SK-N-DZ (cell line): ENCODE data around the gene TRIM9.

Experiments
- DNase-seq: peaks from one replicate; pipeline ENCODE4 v3.0.0-alpha.2; 2015; ENCODE audit warnings: low spot score

TRIM9 gene

DNA sequence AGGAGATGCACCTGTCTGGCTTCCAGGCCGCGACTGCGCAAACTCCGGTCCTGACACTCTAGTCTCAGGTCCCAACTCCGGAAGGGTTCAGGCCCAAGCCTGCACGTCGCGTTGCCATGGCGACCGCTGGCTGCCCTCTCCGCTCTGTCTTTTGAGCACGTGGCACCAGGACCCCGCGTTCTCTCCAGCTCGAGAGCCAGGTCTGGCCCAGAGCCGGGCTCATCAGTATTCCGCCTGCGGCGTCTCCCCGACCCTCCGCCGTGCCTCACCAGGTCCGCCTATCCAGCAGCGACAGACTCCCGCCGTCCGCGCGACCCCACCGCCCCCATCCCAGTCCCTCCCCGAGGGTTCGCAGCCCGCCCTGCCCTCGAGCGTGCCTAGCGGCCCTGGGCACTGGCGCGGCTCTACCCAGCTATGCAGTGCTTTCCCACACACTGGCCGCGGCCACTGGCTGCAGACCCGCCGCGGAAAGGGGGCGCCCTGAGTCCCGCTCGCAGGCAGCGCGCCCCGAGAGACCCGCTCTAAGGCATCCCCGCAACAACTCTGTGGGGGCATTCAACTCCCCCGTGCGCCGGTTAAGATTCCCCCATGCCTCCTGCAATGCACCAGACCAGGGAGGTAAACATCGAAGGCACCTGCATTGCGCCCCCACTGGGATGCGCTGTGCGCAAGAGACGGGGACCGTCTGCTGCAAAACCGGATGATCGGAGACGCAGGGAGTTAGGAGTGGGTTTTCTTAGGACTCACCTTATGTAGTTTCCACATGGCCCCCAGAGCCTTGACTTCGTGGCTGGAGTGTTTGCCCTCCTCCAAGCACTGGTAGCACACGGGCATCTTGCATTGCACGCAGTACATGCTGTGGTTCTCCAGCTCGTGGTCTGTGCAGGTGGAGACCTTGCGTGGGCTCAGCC is 1.3 kb downstream of the TRIM9 start:
- peak; percentile 73 for DNase-seq

DNA sequence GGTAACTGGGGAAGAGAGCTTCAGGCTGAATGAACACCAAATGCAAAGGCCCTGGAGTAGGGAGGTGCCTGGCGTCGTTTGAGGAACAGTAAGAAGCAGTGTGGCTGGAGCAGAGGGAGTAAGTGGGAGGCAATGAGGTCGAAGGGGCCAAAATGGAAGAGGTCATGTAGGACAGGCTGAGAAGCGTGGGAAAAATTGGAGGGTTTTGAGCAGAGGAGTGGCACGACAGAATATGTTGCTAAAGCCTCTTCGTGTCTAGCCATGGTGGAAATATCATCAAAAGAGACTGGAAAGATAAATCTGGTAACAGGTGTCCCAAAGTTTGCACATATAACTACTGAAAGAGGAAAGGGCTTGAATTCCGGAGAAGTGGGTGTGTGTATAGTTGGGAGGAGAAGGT is 1.9 kb downstream of the TRIM9 start:
- peak; percentile 4 for DNase-seq

DNA sequence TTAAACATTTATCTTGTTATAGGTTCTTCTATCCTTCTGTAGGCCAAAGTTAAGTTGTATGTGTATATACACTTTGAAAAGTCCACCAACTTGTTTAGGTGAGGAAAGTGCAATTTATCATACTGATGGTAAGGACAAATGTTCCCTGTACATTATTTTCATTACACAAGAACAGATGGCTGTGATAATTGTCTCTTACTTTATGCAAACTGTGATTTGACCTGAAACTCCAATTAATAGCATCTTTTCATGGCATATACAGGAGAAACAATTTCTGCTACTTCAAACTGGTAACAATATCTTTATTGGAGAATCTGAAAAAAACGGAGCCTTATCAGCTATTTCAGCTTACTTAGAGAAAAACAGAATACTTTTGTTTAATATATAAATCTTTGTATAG is 5.6 kb downstream of the TRIM9 start:
- DNase-seq = no peak

DNA sequence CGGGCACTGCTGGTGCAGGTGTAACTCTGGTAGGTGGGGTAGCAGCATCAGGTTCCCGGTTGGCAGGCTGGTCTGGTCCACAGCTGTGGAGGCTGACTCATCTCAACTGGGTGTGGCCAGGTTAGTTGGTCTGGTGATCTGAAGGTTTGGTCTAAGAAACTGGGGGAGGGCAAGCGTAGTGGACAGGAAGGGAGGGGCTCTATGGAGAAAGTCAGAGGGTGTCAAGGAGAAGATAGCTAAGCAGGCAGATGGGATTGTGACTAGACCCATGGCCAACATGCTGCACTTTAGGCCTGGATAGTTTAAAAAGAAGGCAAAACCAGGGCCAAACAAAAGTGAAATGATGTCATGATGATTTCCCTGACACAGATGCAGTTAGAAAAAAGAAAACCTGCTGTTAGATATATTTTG is 7.9 kb downstream of the TRIM9 start:
- DNase-seq = no peak

DNA sequence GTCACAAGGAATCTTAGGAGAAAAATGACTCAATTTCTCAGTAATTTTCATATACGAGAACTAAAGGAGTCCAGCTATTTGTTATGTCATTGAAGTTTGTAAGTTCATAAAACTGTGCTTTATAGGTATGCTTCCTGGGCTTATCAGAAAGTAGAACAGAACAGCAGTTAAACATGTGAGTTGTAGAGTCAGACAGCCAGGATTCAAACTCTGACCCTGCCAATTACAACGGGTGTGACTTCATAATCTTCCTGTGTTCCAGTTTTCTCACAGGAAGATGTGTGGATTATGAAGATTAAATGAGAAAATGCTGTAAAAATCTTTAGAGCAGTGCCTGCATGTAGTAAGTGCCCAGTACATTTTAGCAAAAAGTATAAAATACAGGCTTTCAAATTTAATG is 8.9 kb downstream of the TRIM9 start:
- no peak for DNase-seq

DNA sequence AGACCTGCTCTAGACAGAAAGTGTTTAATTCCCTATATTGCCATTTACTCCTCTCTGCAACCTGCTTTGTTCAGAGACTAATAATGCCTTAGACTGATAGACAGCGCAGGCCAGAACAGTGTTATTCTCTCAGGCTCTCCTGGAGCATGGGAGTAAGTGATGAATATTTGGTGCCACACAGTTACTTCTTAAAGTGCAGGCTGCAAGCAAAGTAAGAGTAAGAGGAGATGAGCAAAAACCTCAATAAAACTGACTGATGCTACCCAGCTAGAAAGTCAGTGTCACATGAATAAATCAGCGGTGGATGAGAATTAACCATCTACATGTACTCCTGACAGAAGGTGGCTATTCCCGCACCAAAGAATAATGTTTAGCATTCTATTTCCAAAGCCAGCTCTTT is 9.9 kb downstream of the TRIM9 start:
- no peak for DNase-seq

DNA sequence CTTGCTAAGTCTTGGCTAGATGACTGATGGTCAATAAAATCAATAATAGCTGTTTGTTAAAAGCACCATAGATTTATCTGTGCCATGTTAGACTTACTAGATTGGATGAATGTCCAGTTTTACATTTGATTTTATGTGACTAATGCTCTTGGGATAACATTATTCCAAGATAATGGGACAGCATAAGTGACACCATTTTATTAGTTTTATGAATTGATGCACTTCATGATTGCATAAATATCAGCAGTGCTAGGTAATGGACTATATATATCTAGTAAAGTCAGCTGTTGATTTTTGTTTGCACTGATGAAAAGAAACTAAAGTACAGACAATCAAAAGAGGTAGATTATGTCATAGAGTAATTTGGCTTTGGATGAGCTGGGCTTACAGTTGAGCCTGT is 10.4 kb downstream of the TRIM9 start:
- no peak for DNase-seq

DNA sequence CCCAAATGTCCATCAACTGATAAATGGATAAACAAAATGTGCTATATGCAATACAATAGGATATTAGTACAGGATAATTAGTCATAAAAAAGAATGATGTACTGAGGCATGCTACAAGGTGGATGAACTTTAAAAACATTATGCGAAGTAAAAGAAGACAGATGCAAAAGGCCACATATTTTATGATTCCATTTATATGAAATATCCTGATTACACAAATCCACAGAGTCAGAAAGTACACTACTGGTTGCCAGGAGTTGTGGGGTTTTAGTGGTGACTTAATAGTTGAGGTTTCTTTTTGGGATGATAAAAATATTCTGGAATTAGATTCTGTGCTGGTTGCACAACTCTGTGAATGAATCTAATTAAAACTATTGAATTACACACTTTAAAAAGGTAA is 12.6 kb downstream of the TRIM9 start:
- no peak for DNase-seq

DNA sequence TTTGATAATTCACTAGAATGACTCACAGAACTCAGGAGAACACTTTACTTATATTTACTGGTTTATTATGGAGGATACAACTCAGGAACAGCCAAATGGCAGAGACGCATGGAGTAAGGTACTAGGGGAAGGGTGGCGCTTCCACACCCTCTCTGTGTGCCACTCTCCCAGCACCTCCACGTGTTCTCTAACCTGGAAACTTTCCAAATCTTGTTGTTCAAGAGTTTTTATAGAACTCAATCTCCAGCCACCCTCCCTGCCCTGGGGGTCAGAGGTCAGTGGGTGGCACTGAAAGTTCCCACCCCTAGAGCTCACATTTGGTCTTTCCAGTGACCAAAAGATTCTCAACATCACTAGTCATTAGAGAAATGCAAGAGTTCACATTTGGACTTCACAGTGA is 13.2 kb downstream of the TRIM9 start:
- DNase-seq = no peak

DNA sequence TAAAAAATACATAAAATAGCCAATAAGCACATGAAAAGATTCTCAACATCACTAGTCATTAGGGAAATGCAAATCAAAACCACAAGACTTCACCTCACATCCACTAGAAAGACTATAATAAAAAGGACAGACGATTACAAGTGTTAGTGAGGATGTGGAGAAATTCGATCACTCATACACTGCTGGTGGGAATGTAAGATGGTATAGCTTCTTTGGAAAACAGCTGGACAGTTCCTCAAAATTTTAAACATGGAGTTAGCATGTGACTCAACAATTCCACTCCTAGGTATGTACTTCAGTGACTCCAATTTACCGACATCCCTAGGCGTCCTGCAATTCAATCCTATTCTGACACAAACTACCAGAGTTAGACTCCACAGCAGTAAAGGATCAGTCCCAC is 13.7 kb downstream of the TRIM9 start:
- DNase-seq = no peak

DNA sequence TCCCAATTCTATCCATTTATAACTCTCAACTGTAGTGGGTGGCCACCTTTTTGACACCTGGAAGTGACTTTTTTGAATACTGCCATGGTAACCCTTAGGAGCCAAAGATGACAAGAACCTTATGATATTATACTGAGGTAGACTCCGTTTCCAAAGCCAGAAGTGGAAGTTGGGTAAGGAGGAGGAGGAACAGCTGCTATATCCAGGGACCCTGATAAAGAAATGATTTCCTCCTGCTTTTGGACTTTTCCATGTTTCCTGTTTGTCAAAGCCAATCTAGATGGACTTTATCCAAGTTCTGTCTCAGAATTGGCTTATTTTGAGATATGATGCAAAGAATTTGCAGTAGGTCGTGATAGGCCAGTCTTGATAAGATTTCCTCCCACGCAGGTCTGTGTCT is 14.3 kb downstream of the TRIM9 start:
- no peak for DNase-seq

DNA sequence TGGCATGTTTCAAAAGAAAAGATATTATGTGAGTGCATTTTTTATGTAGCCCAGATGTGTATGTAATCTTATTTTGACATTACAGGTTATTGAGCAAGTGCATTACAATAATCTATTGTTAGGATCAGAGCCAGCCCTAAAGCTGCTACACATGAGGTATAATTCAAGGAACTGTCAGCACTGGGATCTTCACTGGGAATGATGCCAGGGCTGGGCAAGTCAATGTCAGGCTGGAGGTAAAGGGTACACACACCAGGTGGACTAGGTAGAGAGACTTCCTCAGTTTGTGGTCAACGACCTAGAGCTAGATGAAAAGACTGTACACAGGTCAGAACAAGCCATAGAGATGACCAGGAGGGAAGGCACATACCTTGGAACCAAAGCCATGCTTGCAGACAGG is 15.4 kb downstream of the TRIM9 start:
- no peak for DNase-seq

DNA sequence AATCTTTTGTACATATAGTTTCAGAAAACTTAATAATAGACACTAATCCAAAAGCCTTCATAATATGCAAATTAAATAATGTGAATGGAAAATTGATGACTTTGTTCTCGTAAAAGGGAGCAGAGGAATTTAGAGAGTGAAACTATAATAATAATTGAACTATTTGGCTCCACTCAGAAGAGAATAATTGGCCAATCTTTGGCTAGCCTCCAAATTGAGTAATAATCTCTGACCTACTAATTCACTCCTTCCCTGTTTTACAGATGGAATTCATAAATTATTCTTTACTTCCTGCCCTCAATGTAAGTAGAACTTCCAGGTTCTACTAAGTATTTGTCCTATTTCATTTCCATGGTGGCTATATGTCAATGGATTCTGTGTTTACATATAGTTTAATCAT is 15.8 kb downstream of the TRIM9 start:
- no peak for DNase-seq

DNA sequence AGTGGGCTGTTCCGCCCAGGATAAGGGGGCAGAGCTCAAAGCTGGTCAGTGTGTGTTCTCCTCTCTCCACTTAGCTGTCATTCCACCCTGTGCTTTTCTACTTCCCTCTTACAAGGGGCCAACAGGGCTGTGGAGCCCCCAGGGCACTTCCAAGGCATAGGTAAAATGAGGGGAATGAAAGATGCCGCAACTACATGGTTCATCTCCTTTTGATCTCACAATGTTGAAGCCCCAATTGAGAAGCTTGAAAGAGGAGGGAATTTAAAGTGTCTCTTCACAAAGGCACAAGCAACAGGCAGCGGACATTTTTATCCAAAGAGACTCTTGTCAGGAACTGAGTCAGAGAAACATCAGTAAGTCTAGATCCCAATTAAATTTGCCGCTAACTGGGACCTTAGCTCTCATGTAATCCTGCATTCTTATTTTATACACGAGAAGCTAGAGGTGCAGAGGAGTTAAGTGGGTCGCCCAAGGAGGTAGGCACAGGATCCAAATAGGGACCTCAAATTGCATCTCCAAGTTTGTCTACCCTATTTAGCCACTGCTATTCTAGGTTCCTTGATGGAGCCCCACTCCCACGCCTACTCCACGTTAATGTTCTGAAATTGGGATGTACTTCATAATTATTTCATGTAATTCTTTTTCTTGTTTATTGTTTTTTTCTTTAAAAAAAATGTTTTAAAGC is 20.1 kb downstream of the TRIM9 start:
- DNase-seq = no peak

DNA sequence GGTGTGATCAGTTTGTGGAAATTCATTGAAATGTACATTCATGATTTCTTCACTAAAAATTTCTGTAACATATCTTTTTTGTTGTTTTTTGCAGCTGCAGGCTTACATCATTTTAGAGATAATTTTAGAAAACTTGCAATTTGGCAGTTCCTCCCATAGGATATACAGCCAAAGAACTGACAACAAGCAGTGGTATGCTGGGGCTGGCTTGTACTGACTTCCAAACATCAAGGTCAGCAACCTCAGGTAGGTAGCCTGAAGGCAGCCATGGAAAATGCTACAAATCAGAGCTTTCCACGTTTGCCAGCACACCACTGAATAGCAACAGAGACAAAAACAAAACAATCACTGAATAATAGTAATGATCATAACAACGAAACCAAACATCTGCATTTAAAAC is 21.2 kb downstream of the TRIM9 start:
- no peak for DNase-seq

DNA sequence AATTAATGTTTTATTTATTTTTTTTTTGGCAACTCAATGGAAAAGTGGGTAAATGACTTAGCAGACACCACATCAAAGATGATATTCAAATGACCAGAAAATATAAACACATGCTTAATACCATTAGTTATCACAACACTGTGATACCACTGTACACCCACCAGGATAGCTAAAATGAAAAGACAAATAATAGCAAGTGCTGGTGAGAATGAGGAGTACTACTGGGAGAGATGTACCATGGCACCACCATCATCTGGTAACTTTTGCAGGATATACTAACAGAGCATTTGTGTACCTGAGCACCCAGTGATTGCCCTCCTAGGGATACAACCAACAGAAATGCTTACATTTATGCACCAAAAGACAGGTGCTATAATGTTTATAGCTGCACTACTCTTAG is 21.9 kb downstream of the TRIM9 start:
- DNase-seq = no peak

DNA sequence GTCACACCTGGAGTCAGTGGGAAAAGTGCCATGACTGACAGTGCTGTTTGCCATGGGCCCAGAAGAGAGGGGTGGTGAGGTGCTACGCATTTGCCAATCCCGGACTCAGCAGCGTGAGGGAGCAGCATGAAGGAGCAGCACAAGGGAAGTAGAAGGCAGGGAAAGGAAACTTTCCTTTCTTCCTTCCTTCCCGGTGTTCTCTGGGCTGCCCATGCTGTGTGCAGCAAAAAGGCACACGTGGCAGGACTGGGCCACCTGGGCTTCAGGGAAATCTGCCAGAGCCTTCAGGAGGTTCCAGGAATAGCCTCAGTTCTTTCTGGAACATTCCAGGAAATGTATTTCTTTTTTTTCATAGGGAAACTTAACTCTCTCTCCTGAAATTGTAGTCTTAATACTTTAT is 23.0 kb downstream of the TRIM9 start:
- no peak for DNase-seq

DNA sequence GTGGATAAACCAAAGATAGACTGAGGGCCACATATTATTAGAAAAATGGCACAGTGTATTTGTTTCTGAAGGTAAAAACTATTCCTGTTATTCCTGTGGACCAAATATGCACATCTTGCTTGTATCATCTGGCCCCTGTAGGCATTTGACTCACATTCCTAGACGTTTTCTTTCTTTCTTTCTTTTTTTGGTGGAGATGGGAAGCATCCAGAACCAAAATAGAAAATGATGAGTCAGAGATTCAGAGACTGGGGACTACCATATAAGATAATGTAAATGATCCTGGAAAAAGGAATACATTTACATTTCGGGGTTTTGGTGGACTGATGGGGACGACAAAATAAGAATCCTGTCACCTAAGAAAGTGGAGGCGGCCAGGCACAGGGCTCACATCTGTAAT is 24.2 kb downstream of the TRIM9 start:
- no peak for DNase-seq

DNA sequence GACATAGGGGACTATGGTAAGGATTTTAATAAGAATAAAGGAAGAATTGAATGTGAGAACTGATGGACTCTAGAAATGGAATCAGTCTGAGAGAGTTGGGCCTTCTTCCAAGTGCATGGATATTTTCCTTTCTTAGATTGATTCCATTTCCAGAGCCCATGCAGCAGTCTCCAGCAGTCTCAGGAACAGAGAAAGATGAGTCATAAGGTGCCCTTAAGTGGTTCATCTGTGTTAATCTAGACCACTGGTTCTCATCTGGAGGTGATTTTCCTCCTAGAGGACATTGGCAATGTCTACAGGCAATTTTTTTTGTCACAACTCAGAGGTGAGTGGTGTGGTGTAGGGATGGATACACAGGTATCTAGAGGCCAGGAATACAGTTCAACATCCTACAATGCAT is 25.9 kb downstream of the TRIM9 start:
- no peak for DNase-seq

DNA sequence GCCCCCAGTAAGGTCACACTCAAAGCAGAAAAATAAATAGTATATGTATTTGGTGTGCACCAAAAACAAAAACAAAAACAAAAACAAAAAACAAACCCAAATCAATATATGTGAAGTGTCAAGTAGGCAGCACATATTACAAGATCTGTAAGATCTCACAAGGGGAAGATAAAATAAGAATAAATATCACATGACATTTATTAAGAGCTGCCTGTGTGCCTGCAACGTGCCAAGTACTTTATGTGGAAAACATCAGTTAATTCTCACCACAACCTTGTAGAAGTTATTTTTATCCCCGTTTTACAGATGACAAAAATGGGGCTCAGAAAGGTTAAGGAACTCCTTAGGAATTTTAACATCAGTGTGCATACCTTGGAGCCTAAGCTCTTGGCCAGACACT is 26.6 kb downstream of the TRIM9 start:
- DNase-seq = no peak

DNA sequence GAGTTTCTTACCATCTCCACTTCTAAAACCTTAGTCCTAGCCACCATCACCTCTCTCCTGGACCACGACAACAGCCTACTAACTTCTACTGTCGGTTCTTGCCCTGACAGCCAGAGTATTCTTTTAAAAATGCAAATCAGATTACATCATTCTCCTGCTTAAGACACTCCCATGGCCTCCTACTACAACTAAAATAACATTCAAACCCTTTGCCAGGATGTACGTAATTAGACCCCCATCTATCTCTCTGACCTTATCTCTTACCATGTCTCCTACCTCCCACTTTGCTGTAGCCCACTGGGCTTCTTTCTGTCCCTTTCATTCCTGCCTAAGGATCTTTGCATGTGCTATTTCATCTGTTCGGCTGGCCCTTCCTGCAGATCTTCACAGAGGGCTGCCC is 27.6 kb downstream of the TRIM9 start:
- DNase-seq = no peak

DNA sequence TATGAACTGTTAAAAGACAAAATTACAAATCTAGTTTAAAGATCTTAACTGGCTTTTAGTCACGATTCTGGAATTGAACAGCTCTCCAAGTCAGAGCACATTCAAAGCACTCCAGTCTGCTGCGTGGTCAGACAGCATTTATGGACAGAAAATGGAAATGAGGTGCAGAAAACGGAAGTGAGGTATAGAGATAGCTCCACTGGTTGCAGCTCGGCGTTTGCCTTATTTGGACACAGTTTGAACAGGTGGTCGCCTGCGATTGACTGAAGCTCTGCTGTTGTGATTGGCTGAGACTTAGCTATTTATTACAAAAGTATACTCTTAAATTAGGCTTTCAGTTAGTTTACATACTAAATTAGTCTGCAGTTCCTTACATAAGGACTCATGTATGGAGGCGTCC is 28.3 kb downstream of the TRIM9 start:
- DNase-seq = no peak

DNA sequence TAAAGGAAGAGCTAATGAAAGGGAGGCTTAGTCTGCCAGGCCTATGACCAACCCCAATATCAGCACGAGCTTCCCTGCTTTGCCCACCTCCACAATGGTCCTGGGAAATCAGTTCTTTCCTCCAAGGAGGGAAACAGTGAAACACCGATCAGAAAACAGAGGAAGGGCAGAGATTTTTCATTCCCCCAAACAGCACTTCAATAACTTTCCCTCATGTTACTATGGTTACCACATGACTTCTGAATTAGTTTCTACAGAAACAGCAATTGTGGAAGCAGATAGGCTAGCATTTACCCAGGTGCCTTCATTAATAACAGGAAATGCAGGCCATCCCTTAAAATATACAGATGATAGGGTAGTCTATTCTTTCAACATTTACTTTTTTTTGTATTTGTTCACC is 35.9 kb downstream of the TRIM9 start:
- no peak for DNase-seq
